ENCODE results near the gene ZNF571. TPM values are rescaled to one million over a fixed set of nuclear protein-coding genes. Genes with fewer than 3 reads are reported as not detected.

ZNF571 gene
- total RNA-seq, 1 experiment from 2014 or later: 4.5 TPM

- no peak overlapping the region for H4K5ac ChIP-seq (ENCODE audit: insufficient read length, low read depth, low read length)
- Mint-ChIP-seq H3K4me3 (no peak overlapping the region), H3K36me3 (ENCODE audit: insufficient read depth in 1 of 3, low read depth in 3 of 3) (peaks cover 56 to 78% (median 77%) of the 10 kb centered on the region in 3 experiments), H3K9me3 (peaks cover 18 to 46% of the 10 kb centered on the region in 2 experiments; a peak in 4 of 5 replicates), H3K4me1 (no peaks in the 10 kb centered on the region), H3K27me3 (ENCODE audit: low read depth) (no peaks in the 10 kb centered on the region), H3K27ac (no peak overlapping the region; a peak in 2 of 7 replicates)
- H2BK15ac ChIP-seq (ENCODE audit: low read depth, low read length): no peak overlapping the region
- no peak overlapping the region for H3K27ac ChIP-seq (ENCODE audit: insufficient read length, low read depth, low read length)
- H3K9ac ChIP-seq (ENCODE audit: extremely low read depth, insufficient read length, low read length): no peak overlapping the region
- H3K4me1 ChIP-seq (ENCODE audit: insufficient read depth, low read length): no peaks in the 10 kb centered on the region
- no peak overlapping the region for H2AK5ac ChIP-seq (ENCODE audit: insufficient read length, low read length)
- H3K23me2 ChIP-seq (ENCODE audit: insufficient read length, low read depth, low read length, poor library complexity, severe bottlenecking): no peaks in the 10 kb centered on the region
- no peak overlapping the region for H3K4me2 ChIP-seq (ENCODE audit: insufficient read depth, insufficient read length, low read length)
- no peaks in the 10 kb centered on the region for H4K20me1 ChIP-seq (ENCODE audit: control insufficient read depth, insufficient read depth, insufficient read length)
- H2BK20ac ChIP-seq (ENCODE audit: low read depth, low read length, poor library complexity, severe bottlenecking): no peak overlapping the region
- H2BK12ac ChIP-seq (ENCODE audit: insufficient read length, low read depth, low read length): no peak overlapping the region
- no peak overlapping the region for H3K4ac ChIP-seq (ENCODE audit: low read depth, low read length)
- no peak overlapping the region for H3K18ac ChIP-seq (ENCODE audit: insufficient read length, low read depth, low read length)
- H4K8ac ChIP-seq (replicated peaks; ENCODE audit: insufficient read length, low read depth, low read length): no peak overlapping the region
- DNase-seq: no peak
- H3K56ac ChIP-seq (ENCODE audit: insufficient read length, low read depth, low read length): no peak overlapping the region
- no peak overlapping the region for H2BK5ac ChIP-seq (ENCODE audit: insufficient read length, low read length)
- no peak overlapping the region for H2BK120ac ChIP-seq (ENCODE audit: low read depth, low read length, poor library complexity, severe bottlenecking)
- no peak overlapping the region for H4K91ac ChIP-seq (ENCODE audit: insufficient read length, low read depth, low read length)
- no CpG with 5 or more reads among the region's 2 CpGs for WGBS (ENCODE audit: extremely low coverage, insufficient read length, low lambda C conversion rate)
- no peaks in the 10 kb centered on the region for H3K79me1 ChIP-seq (ENCODE audit: insufficient read depth, low read depth, low read length, poor library complexity, severe bottlenecking)
- TF ChIP-seq CTCF (conservative IDR thresholded peaks at IDR 0.05): no peak
- H2AFZ ChIP-seq (ENCODE audit: low read length): no peak overlapping the region
- no peaks in the 10 kb centered on the region for H3K27me3 ChIP-seq (ENCODE audit: insufficient read depth, low read length)
- no peaks in the 10 kb centered on the region for H3K79me2 ChIP-seq (ENCODE audit: insufficient read depth, low read length)
- no peak overlapping the region for H3K14ac ChIP-seq (ENCODE audit: insufficient read depth, low read length)
- no peaks in the 10 kb centered on the region for H3K9me3 ChIP-seq (ENCODE audit: control insufficient read depth, low read depth, low read length)
- H3T11ph ChIP-seq (ENCODE audit: low read length): no peak overlapping the region
- no peak overlapping the region for H3K23ac ChIP-seq (ENCODE audit: insufficient read length, low read depth, low read length)
Measured at GRCh38 chr19:37519890-37520289, 74.7 kb downstream of the ZNF571 start.

Other genes starting within 250 kb of the ZNF571 start
- 5.2 and 6.1 TPM in 2 replicates for gene ZNF527, start 223.7 kb downstream of the ZNF571 start, total RNA-seq (2021)
- gene ZNF569, start 127.3 kb downstream of the ZNF571 start, total RNA-seq (2021): 12.9 and 14.2 TPM in 2 replicates
- 5.0 and 5.9 TPM in 2 replicates for gene ZNF570, start 125.4 kb downstream of the ZNF571 start, total RNA-seq (2021)
- 14.6 and 17.1 TPM in 2 replicates for gene ZNF793, start 87.9 kb downstream of the ZNF571 start, total RNA-seq (2021)
- 0.20 and 0.22 TPM in 2 replicates for gene ZNF540, start 84 bp upstream of the ZNF571 start, total RNA-seq (2021)
- 10.1 and 10.8 TPM in 2 replicates for gene ZFP30, start 60.7 kb upstream of the ZNF571 start, total RNA-seq (2021)
- gene ZNF607, start 125.0 kb upstream of the ZNF571 start, total RNA-seq (2021): 24.3 and 27.5 TPM in 2 replicates
- gene ZNF573, start 184.8 kb upstream of the ZNF571 start, total RNA-seq (2021): 17.2 and 17.5 TPM in 2 replicates

All from H9 (cell line).